Ureter (tissue), 1 donor: Measurements from ENCODE around the gene OTUD4. TPM values are rescaled to one million over a fixed set of nuclear protein-coding genes. Genes with fewer than 3 reads are reported as not detected.
"Not testable (repeated sequence)": the region's sequence is repeated elsewhere in the genome, so short reads cannot be mapped to it uniquely, and the experiment has no call there.

Source experiments
- DNase-seq: peaks from one replicate; pipeline ENCODE4 v3.0.0-alpha.2; 2020; ENCODE audit warnings: low spot score
- total RNA-seq: library from RNA; stranded (reverse); gene quantifications from one replicate; pipeline ENCODE4 v1.2.4, GENCODE V29; 2023
- donor health status: DM: yes; HTN: yes; CAD: no.

Gene OTUD4
- total RNA-seq, 1 donor from 2014 or later, result 46.2 TPM

DNA sequence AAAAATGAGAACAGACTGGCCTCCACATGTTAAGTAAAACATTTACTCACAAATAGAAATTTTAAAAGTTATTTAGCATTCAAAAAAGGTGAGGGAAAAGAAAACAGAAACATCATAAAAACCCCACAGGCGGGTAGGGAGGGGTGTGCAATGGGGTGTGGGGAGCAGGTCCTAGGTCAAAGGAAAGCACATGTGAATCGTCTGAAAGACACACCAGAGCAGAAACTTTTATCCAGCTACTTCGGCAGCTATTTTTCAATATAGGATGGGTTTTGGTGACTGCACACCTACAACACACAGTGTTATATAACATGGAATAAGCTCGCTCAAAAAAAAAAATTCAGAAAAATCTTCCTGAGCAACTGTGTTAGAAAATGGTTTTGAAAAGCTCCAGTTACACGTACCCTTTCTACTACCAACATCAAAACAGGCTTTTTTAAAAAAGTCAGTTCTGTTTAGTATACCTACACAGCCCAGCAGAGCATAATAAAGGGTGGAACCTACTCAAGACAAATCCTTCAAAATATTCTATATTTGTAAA, 1.6 kb downstream of the OTUD4 start:
- DNase-seq, result no peak

- no peak for DNase-seq
Measured at GRCh38 chr4:145177906-145178538, 2.4 kb downstream of the OTUD4 start.

- no peak for DNase-seq
Measured at GRCh38 chr4:145177511-145177905, 2.9 kb downstream of the OTUD4 start.

GRCh38 chr4:145176641-145177432, 3.6 kb downstream of the OTUD4 start:
- no peak for DNase-seq

DNA sequence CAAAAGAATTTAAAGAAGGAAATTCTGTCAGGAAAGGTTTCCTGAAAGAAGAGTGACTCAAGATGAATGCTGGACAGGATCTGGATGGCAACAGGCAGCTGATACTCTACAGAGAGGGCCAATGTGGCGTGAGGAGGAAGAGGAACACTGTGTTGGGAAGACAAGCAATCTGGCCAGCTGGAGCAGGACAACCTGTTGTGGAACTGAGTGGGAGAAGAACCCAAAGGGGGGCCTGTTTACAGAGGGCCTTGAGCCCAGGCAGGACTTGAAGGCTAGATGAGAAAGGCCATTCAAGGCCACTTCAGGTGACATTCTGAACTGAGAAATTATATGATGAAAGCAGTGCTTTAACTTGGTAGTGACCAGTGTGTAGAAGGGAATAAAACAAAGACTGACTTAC, 8.5 kb downstream of the OTUD4 start:
- no peak for DNase-seq

GRCh38 chr4:145170223-145170622, 10.2 kb downstream of the OTUD4 start:
- no peak for DNase-seq

DNA sequence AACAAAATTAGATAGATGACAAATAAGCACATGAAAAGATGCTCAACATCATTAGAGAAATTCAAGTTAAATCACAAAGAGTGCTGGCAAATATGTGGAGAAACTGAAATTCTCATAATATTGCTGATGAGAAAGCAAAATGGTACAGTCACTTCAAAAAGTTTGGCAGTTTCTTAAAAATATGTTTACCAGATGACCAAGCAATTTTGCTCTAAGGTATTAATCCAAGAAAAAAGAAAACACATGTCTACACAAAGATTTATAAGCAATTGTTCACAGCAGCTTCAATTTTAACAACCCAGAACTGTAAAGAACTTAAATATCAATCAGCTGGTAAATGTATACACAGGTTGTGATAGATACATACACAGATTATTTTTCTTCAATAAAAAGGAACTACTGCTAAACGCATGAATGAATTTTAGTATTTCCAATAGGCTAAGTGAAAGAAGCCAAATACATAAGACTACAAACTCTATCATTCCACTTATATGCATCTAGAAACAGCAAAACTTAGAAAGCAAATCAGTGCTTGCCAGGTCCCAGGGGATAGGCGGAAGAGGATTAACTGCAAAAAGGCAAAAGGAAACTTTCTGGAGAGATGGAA, 11.7 kb downstream of the OTUD4 start:
- no peak for DNase-seq

- DNase-seq, result no peak
Measured at GRCh38 chr4:145167887-145168286, 12.5 kb downstream of the OTUD4 start.

DNA sequence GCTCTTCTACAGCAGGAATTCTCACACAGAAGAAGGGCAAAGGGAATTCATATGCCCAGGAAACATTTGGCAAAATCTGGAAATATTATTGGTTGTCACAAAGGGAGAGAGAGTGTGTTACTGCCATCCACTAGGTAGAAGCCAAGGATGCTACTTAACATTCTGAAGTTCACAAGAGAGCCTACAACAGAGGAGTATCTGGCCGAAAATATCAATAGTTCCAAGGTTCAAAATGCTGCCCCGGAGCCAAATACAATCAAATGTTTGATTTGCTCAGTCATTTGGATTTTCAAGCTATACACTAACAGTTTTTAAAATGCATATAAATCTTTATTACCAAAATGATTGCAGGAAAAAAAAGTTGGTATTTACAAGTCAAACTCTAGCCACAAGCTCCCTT, 18.8 kb downstream of the OTUD4 start:
- DNase-seq, result no peak

GRCh38 chr4:145156986-145157385, 23.4 kb downstream of the OTUD4 start:
- no peak for DNase-seq

DNA sequence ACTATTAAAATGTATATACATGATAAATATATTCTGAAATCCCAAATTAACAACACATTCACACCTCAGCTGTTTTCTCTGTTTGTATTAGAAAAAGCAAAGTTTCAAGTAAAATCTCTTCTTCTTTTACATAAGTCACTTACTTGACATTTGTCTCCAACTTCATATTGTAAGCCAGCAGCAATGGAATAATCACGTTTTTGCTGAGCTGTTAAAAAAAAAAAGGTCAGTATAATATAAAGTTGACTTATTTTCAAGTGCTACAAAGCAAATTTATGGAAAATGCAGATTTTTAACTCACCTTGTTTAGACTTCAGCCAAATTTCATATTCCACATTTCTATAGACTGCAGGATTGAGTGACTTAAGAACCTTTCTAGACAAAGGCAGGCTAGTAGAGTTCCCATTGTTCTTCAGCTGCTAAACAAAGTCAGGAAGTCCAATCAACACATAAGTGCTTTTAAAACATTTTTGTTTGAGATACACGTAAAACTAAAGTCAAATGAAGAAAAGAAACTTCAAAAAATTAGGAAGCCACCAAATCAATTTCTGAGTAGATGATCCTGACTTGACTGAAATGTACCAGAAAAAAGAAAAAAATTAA, 25.0 kb downstream of the OTUD4 start:
- DNase-seq, result no peak

DNA sequence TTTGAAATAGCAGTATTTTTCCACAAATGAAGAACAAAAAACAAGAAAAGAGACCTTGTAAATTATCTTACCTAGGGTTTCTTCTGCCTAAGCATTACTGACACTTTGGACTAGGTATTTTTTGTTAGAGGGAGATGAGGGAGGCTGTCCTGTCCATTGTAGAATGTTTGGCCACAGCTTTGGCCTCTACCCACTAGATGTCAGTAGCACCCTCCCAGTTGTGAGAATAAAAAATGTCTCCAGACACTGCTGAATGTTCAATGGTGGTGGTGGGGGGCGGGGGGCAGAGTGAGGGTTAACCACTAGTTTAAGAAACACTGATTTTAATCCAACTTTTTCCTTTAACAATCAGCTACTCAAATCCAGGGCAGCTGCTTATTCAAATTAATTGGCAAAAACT, 25.8 kb downstream of the OTUD4 start:
- DNase-seq, result no peak

- DNase-seq, result no peak
Measured at GRCh38 chr4:145153904-145154298, 26.5 kb downstream of the OTUD4 start.

DNA sequence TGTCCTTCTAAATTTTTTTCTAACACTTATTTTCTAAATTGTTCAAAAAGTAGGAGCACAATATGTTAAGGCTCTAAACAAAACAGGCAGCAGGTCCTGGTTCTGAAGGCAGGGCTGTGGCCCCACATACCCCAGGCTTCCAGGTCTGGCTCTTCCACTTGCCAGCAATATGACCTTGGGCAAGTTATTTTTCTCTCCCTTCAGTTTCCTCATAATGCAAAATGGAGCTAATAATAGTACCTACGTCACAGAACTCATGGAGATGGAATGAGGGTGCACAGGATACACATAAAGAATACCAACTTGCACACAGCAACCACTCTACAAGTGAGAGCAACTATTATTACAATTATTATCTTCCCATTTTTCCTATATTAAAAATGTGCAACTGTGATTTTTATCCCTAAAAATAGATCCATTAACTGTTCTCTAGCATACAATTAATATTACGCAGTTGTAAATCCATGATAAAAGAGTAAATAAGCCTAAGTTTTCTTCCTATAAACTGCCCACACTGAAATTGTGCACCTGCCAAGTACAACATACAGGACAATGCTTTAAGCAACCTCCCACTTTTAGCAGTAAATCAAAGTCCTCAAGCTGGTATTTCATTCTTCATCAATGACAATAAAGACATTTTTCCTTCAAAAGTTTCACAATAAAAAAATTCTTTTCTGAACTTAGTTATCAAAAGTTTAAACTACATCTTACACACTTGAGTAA, 27.0 kb downstream of the OTUD4 start:
- DNase-seq, result no peak

- DNase-seq, result no peak
Measured at GRCh38 chr4:145148980-145149379, 31.4 kb downstream of the OTUD4 start.

- not testable (repeated sequence) for DNase-seq
Measured at GRCh38 chr4:145136219-145136618, 44.2 kb downstream of the OTUD4 start.

DNA sequence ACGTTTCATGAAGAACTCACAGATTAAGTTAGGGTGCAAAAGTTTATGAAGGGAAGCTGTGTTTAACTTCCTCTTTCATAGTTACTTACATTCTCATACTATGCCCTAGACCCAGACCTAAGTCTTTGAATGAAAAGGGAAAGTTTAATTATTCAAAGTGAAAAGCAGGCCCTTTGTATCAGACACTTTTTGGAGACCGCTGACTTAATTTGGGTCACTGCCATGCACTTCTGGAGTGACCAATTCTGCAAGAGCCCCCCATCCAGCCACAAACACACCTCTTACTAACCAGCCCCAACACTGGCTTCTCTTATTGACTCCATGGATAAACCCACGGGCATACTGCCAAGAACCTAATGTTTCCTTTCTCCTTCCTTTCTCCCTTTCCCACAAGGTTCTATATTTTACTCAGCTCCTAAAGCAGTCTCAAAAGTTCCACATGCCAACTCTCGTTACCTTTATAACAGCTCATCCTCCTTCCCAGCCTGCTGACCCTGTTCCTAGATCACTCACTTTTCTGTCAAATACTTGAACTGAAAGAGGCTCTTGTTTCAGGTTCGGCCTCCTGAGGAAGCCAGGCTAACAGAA, 47.8 kb downstream of the OTUD4 start:
- no peak for DNase-seq

- DNase-seq, result no peak
Measured at GRCh38 chr4:145131848-145132247, 48.5 kb downstream of the OTUD4 start.

DNA sequence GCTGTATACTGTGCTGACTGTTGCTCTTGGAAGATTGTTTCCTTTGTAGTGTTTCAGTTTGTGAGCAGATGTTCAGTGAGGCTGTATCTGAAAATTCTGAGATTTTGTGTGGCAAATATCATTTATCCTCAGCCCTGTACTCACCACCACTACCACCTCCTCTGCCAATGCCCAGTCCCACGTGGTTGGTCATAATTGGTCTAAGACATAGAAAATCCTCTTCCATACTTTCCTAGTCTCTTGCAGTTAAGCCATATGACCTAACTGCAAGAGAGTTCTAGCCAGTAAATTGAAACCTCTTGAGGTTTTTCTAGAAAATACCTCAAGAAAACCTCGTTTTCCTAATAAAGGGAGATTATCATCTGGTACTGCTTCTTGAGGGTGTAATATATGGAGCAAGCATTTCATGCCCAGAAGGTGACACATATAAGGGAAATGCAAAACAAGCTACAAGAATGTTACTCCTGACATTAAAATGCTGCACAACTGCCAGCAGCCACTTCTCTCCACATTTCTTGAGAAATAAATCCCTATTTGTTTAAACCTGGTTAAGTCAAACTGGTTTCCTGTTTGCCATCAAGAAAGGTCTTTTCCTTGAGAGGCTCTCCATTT, 49.5 kb downstream of the OTUD4 start:
- no peak for DNase-seq

DNA sequence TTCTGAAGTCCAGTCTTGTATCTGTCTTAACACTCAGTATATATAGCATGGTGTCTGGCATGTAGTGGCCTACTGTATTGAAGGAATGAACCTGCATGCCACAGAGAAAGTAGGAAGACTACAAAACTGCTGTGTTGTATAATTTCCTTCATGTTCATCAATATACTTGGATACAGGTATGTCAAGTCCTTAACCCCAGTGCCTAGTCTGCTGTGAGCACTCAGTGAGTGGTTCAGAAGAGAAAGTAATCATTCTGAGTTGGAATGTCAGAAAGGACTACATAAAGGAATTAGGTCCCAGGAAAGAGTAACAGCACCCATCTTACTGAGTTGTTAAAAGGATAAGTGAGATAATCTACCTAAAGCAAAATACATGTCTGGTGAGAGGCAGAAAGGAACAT, 50.3 kb downstream of the OTUD4 start:
- no peak for DNase-seq

- no peak for DNase-seq
Measured at GRCh38 chr4:145125396-145125795, 55.0 kb downstream of the OTUD4 start.
